ENCODE measurements around the gene SDR42E2. TPM values are rescaled to one million over a fixed set of nuclear protein-coding genes. Genes with fewer than 3 reads are reported as not detected.

Gene SDR42E2
- total RNA-seq, 1 experiment from 2014 or later = not detected

DNA sequence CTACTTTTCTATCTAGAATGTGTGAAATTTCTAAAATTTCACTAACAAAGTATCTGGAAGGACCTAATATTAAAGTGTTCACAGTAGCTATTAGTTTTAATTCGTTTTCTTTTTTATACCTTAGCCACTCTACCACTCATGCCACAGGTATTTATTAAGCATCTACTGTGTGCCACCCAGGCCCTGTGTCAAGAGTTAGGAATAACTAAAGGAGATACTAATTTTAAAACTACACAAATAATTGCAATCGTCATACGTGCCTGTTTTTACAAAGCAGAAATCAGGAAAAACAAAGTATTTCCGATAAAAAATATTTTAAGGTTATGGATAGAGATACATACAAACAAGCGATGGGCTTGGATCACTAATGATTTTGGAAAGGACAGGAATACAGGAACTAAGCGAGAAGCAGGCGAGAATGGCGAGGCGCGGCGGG, 43.3 kb downstream of the SDR42E2 start:
- H3K9me2 ChIP-seq (replicated peaks; ENCODE audit: low read length) = no peaks in the 10 kb centered on the region
- peaks cover 14% of the 10 kb centered on the region for H3K4me1 ChIP-seq (ENCODE audit: insufficient read depth, low read length)
- peaks cover 12% of the 10 kb centered on the region; the same call in 1 of the 2 replicates for H4K20me1 ChIP-seq (ENCODE audit: low read length)
- intact Hi-C loops (cut with micrococcal nuclease) = loop anchor here (1.0 kb wide), 1 partner anchor 92 kb away; the partner anchor contains the start of gene POLR3E
- no peaks in the 10 kb centered on the region for H3K9me3 ChIP-seq (ENCODE audit: low read length)
- H3K4me2 ChIP-seq (ENCODE audit: low read length) = peak overlapping the region; percentile 87
- CTCF ChIA-PET = interaction anchor here (0.6 kb wide), 1 partner anchor 208 kb away, joined by 4 read pairs; no protein-coding TSS in a partner anchor
- TSS peak; percentile 98 for BruUV-seq (replicated peaks)
- H3K27me3 ChIP-seq (ENCODE audit: low read length) = no peaks in the 10 kb centered on the region
- peak overlapping the region; percentile 71 for H3K9ac ChIP-seq (ENCODE audit: low read length)
- H2AFZ ChIP-seq (ENCODE audit: low read length) = peak overlapping the region; percentile 87
- H3F3A ChIP-seq (ENCODE audit: low read length, unreplicated experiment) = no peaks in the 10 kb centered on the region
- POLR2A ChIA-PET (ENCODE audit: unreplicated experiment) = interaction anchor here (0.5 to 0.6 kb wide), 2 partner anchors 93 to 692 kb away, joined by 3 read pairs; no protein-coding TSS in a partner anchor
- ATAC-seq (no peak), DNase-seq (no peak)
- peak overlapping the region; percentile 68 for H3K27ac ChIP-seq (ENCODE audit: low read length)
- TF ChIP-seq EZH2 (IDR thresholded peaks at IDR 0.05; ENCODE audit: low read length, unreplicated experiment) (no peak), EZH2phosphoT487 (IDR thresholded peaks at IDR 0.05; ENCODE audit: borderline replicate concordance, low read length) (no peak)
- TF ChIP-seq, protein P1, sequence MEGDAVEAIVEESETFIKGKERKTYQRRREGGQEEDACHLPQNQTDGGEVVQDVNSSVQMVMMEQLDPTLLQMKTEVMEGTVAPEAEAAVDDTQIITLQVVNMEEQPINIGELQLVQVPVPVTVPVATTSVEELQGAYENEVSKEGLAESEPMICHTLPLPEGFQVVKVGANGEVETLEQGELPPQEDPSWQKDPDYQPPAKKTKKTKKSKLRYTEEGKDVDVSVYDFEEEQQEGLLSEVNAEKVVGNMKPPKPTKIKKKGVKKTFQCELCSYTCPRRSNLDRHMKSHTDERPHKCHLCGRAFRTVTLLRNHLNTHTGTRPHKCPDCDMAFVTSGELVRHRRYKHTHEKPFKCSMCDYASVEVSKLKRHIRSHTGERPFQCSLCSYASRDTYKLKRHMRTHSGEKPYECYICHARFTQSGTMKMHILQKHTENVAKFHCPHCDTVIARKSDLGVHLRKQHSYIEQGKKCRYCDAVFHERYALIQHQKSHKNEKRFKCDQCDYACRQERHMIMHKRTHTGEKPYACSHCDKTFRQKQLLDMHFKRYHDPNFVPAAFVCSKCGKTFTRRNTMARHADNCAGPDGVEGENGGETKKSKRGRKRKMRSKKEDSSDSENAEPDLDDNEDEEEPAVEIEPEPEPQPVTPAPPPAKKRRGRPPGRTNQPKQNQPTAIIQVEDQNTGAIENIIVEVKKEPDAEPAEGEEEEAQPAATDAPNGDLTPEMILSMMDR (conservative IDR thresholded peaks at IDR 0.05; ENCODE audit: low read depth, low read length) = no peak
- H3K36me3 ChIP-seq (ENCODE audit: low read depth, low read length) = no peaks in the 10 kb centered on the region
- H3K79me2 ChIP-seq (ENCODE audit: low read length) = peaks cover 45% of the 10 kb centered on the region
- H3K4me3 ChIP-seq (ENCODE audit: low read length) = peak overlapping the region; percentile 64

GRCh38 chr16:22206013-22206841, 43.9 kb downstream of the SDR42E2 start, which contains the start of gene EEF2K:
EEF2K (plus strand) TSS chr16:22206278; CDS start chr16:22225730, 19,452 bp downstream.
- DNase-seq = peak; percentile 95
- H4K20me1 ChIP-seq (ENCODE audit: low read length) = peaks cover 12% of the 10 kb centered on the region; the same call in 1 of the 2 replicates
- H3K27ac ChIP-seq (ENCODE audit: low read length) = peak within 1 kb of the TSS; percentile 72
- no peaks in the 10 kb centered on the region for H3K9me3 ChIP-seq (ENCODE audit: low read length)
- no TSS peak for BruUV-seq (replicated peaks)
- peak within 1 kb of the TSS; percentile 87 for H2AFZ ChIP-seq (ENCODE audit: low read length)
- intact Hi-C loops (cut with micrococcal nuclease) = loop anchor here (1.0 kb wide), 1 partner anchor 91 kb away; the partner anchor contains the start of gene POLR3E
- ATAC-seq = peak; percentile 88
- no peaks in the 10 kb centered on the region for H3F3A ChIP-seq (ENCODE audit: low read length, unreplicated experiment)
- peaks cover 15% of the 10 kb centered on the region for H3K4me1 ChIP-seq (ENCODE audit: insufficient read depth, low read length)
- ChIA-PET POLR2A (ENCODE audit: unreplicated experiment) (interaction anchor here (0.6 to 0.7 kb wide), 2 partner anchors 41 to 92 kb away, joined by 3 to 7 read pairs; no protein-coding TSS in a partner anchor), CTCF (interaction anchor here (0.5 to 0.6 kb wide), 2 partner anchors 10 to 34 kb away, joined by 10 to 14 read pairs; no protein-coding TSS in a partner anchor)
- H3K79me2 ChIP-seq (ENCODE audit: low read length) = peaks cover 51% of the 10 kb centered on the region
- peak within 1 kb of the TSS; percentile 92 for H3K4me3 ChIP-seq (ENCODE audit: low read length)
- TF ChIP-seq, protein P1 (conservative IDR thresholded peaks at IDR 0.05; ENCODE audit: low read depth, low read length) = peak; percentile 56
- TF ChIP-seq EZH2phosphoT487 (IDR thresholded peaks at IDR 0.05; ENCODE audit: borderline replicate concordance, low read length) = no peak
- TF ChIP-seq EZH2 (IDR thresholded peaks at IDR 0.05; ENCODE audit: low read length, unreplicated experiment) = no peak
- H3K4me2 ChIP-seq (ENCODE audit: low read length) = peak within 1 kb of the TSS; percentile 87
- H3K27me3 ChIP-seq (ENCODE audit: low read length) = no peaks in the 10 kb centered on the region
- peak within 1 kb of the TSS; percentile 94 for H3K9ac ChIP-seq (ENCODE audit: low read length)
- H3K9me2 ChIP-seq (replicated peaks; ENCODE audit: low read length) = no peaks in the 10 kb centered on the region
- no peaks in the 10 kb centered on the region for H3K36me3 ChIP-seq (ENCODE audit: low read depth, low read length)
